Neural cell (in vitro differentiated cells): ENCODE data around the gene C1orf74.

Experiments
- CTCF ChIP-seq: fragments of 450-650 bp; IDR thresholded peaks from 2 replicates; pipeline ENCODE4 v1.5.1; 2014; ENCODE audit warnings: antibody characterized with exemption, mild to moderate bottlenecking, moderate library complexity; ENCODE audit not compliant: poor library complexity, severe bottlenecking
- EZH2 ChIP-seq: fragments of 200-600, 300-800 bp; shearing (Covaris generic), sonication (generic); IDR thresholded peaks from 2 replicates; pipeline ENCODE4 v1.6.1; 2014; ENCODE audit warnings: antibody characterized with exemption, low read length, borderline replicate concordance, mild to moderate bottlenecking; ENCODE audit not compliant: insufficient read depth, poor library complexity, severe bottlenecking

GRCh38 chr1:209767096-209767495 is 17.3 kb downstream of the C1orf74 start:
- no peak for TF ChIP-seq CTCF
- TF ChIP-seq EZH2, result no peak
